Measurements from ENCODE around the gene GRN.
A peak's percentile ranks its signal among the peaks of the same experiment; 100 is the strongest.

The GRN gene

GRCh38 chr17:44348234-44348987 lies 3.3 kb downstream of the GRN start:
- DNase-seq, result no peak

- DNase-seq, result no peak
Measured at GRCh38 chr17:44348988-44349364, 3.9 kb downstream of the GRN start.

- no peak for DNase-seq
Measured at GRCh38 chr17:44349553-44350070, 4.5 kb downstream of the GRN start.

GRCh38 chr17:44350733-44351226 lies 5.7 kb downstream of the GRN start:
- DNase-seq, result peak; percentile 86

- no peak for DNase-seq
Measured at GRCh38 chr17:44351464-44351863, 6.4 kb downstream of the GRN start.

- no peak for DNase-seq
Measured at GRCh38 chr17:44351961-44352827, 7.1 kb downstream of the GRN start.

- DNase-seq, result no peak
Measured at GRCh38 chr17:44352828-44353671, 7.9 kb downstream of the GRN start.

GRCh38 chr17:44353672-44354331 lies 8.7 kb downstream of the GRN start:
- DNase-seq, result peak; percentile 37

- peak; percentile 82 for DNase-seq
Measured at GRCh38 chr17:44354582-44355561, 9.8 kb downstream of the GRN start.

GRCh38 chr17:44355642-44356099 lies 10.6 kb downstream of the GRN start:
- no peak for DNase-seq

- DNase-seq, result no peak
Measured at GRCh38 chr17:44356241-44356640, 11.1 kb downstream of the GRN start.

- no peak for DNase-seq
Measured at GRCh38 chr17:44358066-44358465, 13.0 kb downstream of the GRN start.

- DNase-seq, result no peak
Measured at GRCh38 chr17:44359006-44359405, 13.9 kb downstream of the GRN start.

- DNase-seq, result no peak
Measured at GRCh38 chr17:44359458-44360143, 14.5 kb downstream of the GRN start.

- DNase-seq, result no peak
Measured at GRCh38 chr17:44360144-44360533, 15.0 kb downstream of the GRN start.

GRCh38 chr17:44360826-44361225 lies 15.7 kb downstream of the GRN start:
- no peak for DNase-seq

GRCh38 chr17:44361292-44362260 lies 16.5 kb downstream of the GRN start:
- DNase-seq, result no peak

- no peak for DNase-seq
Measured at GRCh38 chr17:44362459-44362948, 17.4 kb downstream of the GRN start.
